Naive thymus-derived CD4-positive, alpha-beta T cell (primary cell): ENCODE results near the gene GNG12. TPM values are rescaled to one million over a fixed set of nuclear protein-coding genes. Genes with fewer than 3 reads are reported as not detected.

Source experiments
- ATAC-seq: fragments of 150-1000 bp; cut with Tn5 transposase; 2 replicates; pipeline ENCODE4 v1.10.0; 2021; ENCODE audit warnings: mild to moderate bottlenecking, moderate library complexity
- CTCF ChIA-PET: fragments of 350-600 bp; sonication (Branson Sonifier 250); formaldehyde crosslinking; loops from one replicate; lab custom pipeline; 2021; ENCODE audit warnings: antibody characterized with exemption; lab: Charles Lee
- POLR2A ChIA-PET: fragments of 350-600 bp; sonication (Branson Sonifier 250); formaldehyde crosslinking; loops from one replicate; lab custom pipeline; 2021; ENCODE audit warnings: antibody characterized with exemption, inconsistent platforms; lab: Charles Lee
- DNase-seq, 9 donors: peaks; one replicate each; pipeline versions ENCODE4 v3.0.0 to v3.0.0-alpha.2; 2020 to 2022; ENCODE audit warnings: mixed read lengths in 1 of 9
- H3K27ac ChIP-seq: one replicate; pipeline ENCODE4 v1.7.0; 2013; ENCODE audit warnings: mild to moderate bottlenecking, low read depth, low read length, moderate library complexity
- H3K27me3 ChIP-seq, 2 donors: one replicate each; pipeline ENCODE4 v1.7.0; 2013; ENCODE audit warnings: low read length in 2 of 2, mild to moderate bottlenecking in 2 of 2, moderate library complexity in 2 of 2; ENCODE audit not compliant: control insufficient read depth in 2 of 2, insufficient read depth in 2 of 2
- H3K36me3 ChIP-seq, 3 experiments: 1 replicate in 2 of 3; 2 replicates in 1 of 3; pipeline ENCODE4 v1.7.0; 2013; ENCODE audit warnings: low read length in 3 of 3, mild to moderate bottlenecking in 3 of 3, moderate library complexity in 1 of 3; ENCODE audit not compliant: insufficient read depth in 3 of 3, control insufficient read depth in 2 of 3
- H3K4me1 ChIP-seq, 2 donors: one replicate each; pipeline ENCODE4 v1.7.0; 2013; ENCODE audit warnings: low read length in 2 of 2, mild to moderate bottlenecking in 2 of 2, moderate library complexity in 1 of 2; ENCODE audit not compliant: control insufficient read depth in 2 of 2, insufficient read depth in 2 of 2
- H3K4me3 ChIP-seq: 2 replicates; pipeline ENCODE4 v1.7.0; 2013; ENCODE audit warnings: mild to moderate bottlenecking, low read length
- H3K9me3 ChIP-seq, 3 experiments: 1 replicate in 2 of 3; 2 replicates in 1 of 3; pipeline ENCODE4 v1.7.0; 2013; ENCODE audit warnings: low read length in 3 of 3; ENCODE audit not compliant: control insufficient read depth in 2 of 3
- H3K27ac Mint-ChIP-seq, 9 donors: one replicate each; pipeline ENCODE4 v1.8.0; 2020 to 2022; ENCODE audit warnings: mixed read lengths in 9 of 9, mild to moderate bottlenecking in 8 of 9, moderate library complexity in 5 of 9, inconsistent platforms in 2 of 9
- H3K27me3 Mint-ChIP-seq, 5 donors: one replicate each; pipeline ENCODE4 v1.8.0; 2021 to 2022; ENCODE audit warnings: mixed read lengths in 5 of 5, mild to moderate bottlenecking in 1 of 5
- H3K36me3 Mint-ChIP-seq, 5 donors: one replicate each; pipeline ENCODE4 v1.8.0; 2020 to 2022; ENCODE audit warnings: mixed read lengths in 5 of 5, mild to moderate bottlenecking in 3 of 5, inconsistent platforms in 1 of 5
- H3K4me1 Mint-ChIP-seq, 7 donors: one replicate each; pipeline ENCODE4 v1.8.0; 2020 to 2022; ENCODE audit warnings: mixed read lengths in 7 of 7, mild to moderate bottlenecking in 3 of 7, inconsistent platforms in 1 of 7
- H3K4me3 Mint-ChIP-seq, 10 donors: one replicate each; pipeline ENCODE4 v1.8.0; 2020 to 2022; ENCODE audit warnings: mild to moderate bottlenecking in 10 of 10, mixed read lengths in 10 of 10, moderate library complexity in 6 of 10, inconsistent platforms in 2 of 10
- H3K9me3 Mint-ChIP-seq, 11 donors: one replicate each; pipeline ENCODE4 v1.8.0; 2020 to 2022; ENCODE audit warnings: mixed read lengths in 11 of 11, mild to moderate bottlenecking in 4 of 11, inconsistent platforms in 1 of 11, moderate library complexity in 1 of 11
- intact Hi-C, 2 donors: fragments of 100-400 bp; cut with micrococcal nuclease; formaldehyde crosslinking; loops; one replicate each; pipeline ENCODE4 v1.15.1; 2023
- polyA plus RNA-seq, 2 donors: library from polyadenylated mRNA; unstranded; fragments of 300-500 nt; fragmentation: Illumina TruSeq; gene quantifications; one replicate each; pipeline ENCODE4 v1.2.3, GENCODE V29; 2021
- total RNA-seq, 6 experiments: library from RNA in 5 of 6; stranded (reverse) in 5 of 6; gene quantifications; 1 replicate in 5 of 6; 2 replicates in 1 of 6; pipeline ENCODE4 v1.2.3 and lab custom pipeline; 2021 to 2026

The GNG12 gene
- total and polyA plus RNA-seq, 7 experiments from 2014 or later = not detected

GRCh38 chr1:67785847-67786753 lies 47.2 kb downstream of the GNG12 start:
- POLR2A ChIA-PET = no interaction called here
- CTCF ChIA-PET = no interaction called here
- H3K27me3 Mint-ChIP-seq = peaks cover 0 to 15% (median 6%) of the 10 kb centered on the region in 5 donors

GRCh38 chr1:67784545-67785186 lies 48.6 kb downstream of the GNG12 start:
- intact Hi-C loops = no loop called here
- no peaks in the 10 kb centered on the region for H3K4me1 ChIP-seq
- no peaks in the 10 kb centered on the region for H3K4me1 Mint-ChIP-seq
- no peak for ATAC-seq
- no peaks in the 10 kb centered on the region for H3K9me3 Mint-ChIP-seq
- no peak for DNase-seq
- no peak overlapping the region for H3K27ac Mint-ChIP-seq
- POLR2A ChIA-PET = no interaction called here
- H3K4me3 ChIP-seq = no peak overlapping the region
- CTCF ChIA-PET = no interaction called here
- H3K36me3 ChIP-seq = no peaks in the 10 kb centered on the region
- H3K36me3 Mint-ChIP-seq = no peaks in the 10 kb centered on the region
- no peaks in the 10 kb centered on the region for H3K9me3 ChIP-seq
- no peaks in the 10 kb centered on the region for H3K27me3 ChIP-seq
- H3K27me3 Mint-ChIP-seq = peaks cover 0 to 9% (median 6%) of the 10 kb centered on the region in 5 donors
- H3K27ac ChIP-seq = no peak overlapping the region
- H3K4me3 Mint-ChIP-seq = no peak overlapping the region

More at GRCh38 chr1:67785847-67786753, 47.2 kb downstream of the GNG12 start:
- Mint-ChIP-seq H3K9me3 (no peaks in the 10 kb centered on the region), H3K4me1 (no peaks in the 10 kb centered on the region), H3K4me3 (no peak overlapping the region), H3K27ac (no peak overlapping the region), H3K36me3 (no peaks in the 10 kb centered on the region)
- Histone ChIP-seq H3K27ac (no peak overlapping the region), H3K36me3 (no peaks in the 10 kb centered on the region), H3K9me3 (no peaks in the 10 kb centered on the region), H3K27me3 (no peaks in the 10 kb centered on the region), H3K4me1 (no peaks in the 10 kb centered on the region), H3K4me3 (no peak overlapping the region)
- ATAC-seq (no peak), DNase-seq (no peak)
- intact Hi-C loops = no loop called here

GRCh38 chr1:67780637-67781036 lies 52.6 kb downstream of the GNG12 start:
- Histone ChIP-seq H3K9me3 (no peaks in the 10 kb centered on the region), H3K27ac (no peak overlapping the region), H3K27me3 (no peaks in the 10 kb centered on the region), H3K4me1 (no peaks in the 10 kb centered on the region), H3K36me3 (no peaks in the 10 kb centered on the region), H3K4me3 (no peak overlapping the region)
- intact Hi-C loops = no loop called here
- no peak overlapping the region for H3K27ac Mint-ChIP-seq
- no peak overlapping the region for H3K4me3 Mint-ChIP-seq
- H3K27me3 Mint-ChIP-seq = peaks cover 0 to 8% (median 7%) of the 10 kb centered on the region in 5 donors
- ATAC-seq (no peak), DNase-seq (no peak)
- H3K36me3 Mint-ChIP-seq = no peaks in the 10 kb centered on the region
- ChIA-PET POLR2A (no interaction called here), CTCF (interaction anchor here (0.9 kb wide), 1 partner anchor 14 kb away, joined by 3 read pairs; no protein-coding TSS in a partner anchor)
- H3K4me1 Mint-ChIP-seq = no peaks in the 10 kb centered on the region
- H3K9me3 Mint-ChIP-seq = no peaks in the 10 kb centered on the region

- Histone ChIP-seq H3K4me3 (no peak overlapping the region), H3K36me3 (no peaks in the 10 kb centered on the region), H3K27me3 (no peaks in the 10 kb centered on the region), H3K4me1 (no peaks in the 10 kb centered on the region), H3K9me3 (no peaks in the 10 kb centered on the region), H3K27ac (no peak overlapping the region)
- POLR2A ChIA-PET = no interaction called here
- H3K9me3 Mint-ChIP-seq = no peaks in the 10 kb centered on the region
- intact Hi-C loops = no loop called here
- no peak overlapping the region for H3K4me3 Mint-ChIP-seq
- ATAC-seq (no peak), DNase-seq (no peak)
- no peaks in the 10 kb centered on the region for H3K36me3 Mint-ChIP-seq
- CTCF ChIA-PET = interaction anchor here (1.2 kb wide), 1 partner anchor 10 kb away, joined by 3 read pairs; no protein-coding TSS in a partner anchor
- no peak overlapping the region for H3K27ac Mint-ChIP-seq
- peaks cover 4 to 29% (median 16%) of the 10 kb centered on the region in 5 donors for H3K27me3 Mint-ChIP-seq
- H3K4me1 Mint-ChIP-seq = no peaks in the 10 kb centered on the region
Measured at GRCh38 chr1:67777440-67777839, 55.8 kb downstream of the GNG12 start.

GRCh38 chr1:67777016-67777415 lies 56.3 kb downstream of the GNG12 start:
- POLR2A ChIA-PET = no interaction called here
- CTCF ChIA-PET = interaction anchor here (1.2 kb wide), 1 partner anchor 9 kb away, joined by 3 read pairs; no protein-coding TSS in a partner anchor
- intact Hi-C loops = no loop called here

GRCh38 chr1:67773462-67773861 lies 59.8 kb downstream of the GNG12 start:
- no peaks in the 10 kb centered on the region for H3K9me3 ChIP-seq
- peaks cover 0 to 5% (median 0%) of the 10 kb centered on the region in 7 donors for H3K4me1 Mint-ChIP-seq
- no peaks in the 10 kb centered on the region for H3K4me1 ChIP-seq
- no peaks in the 10 kb centered on the region for H3K9me3 Mint-ChIP-seq
- H3K27me3 ChIP-seq = no peaks in the 10 kb centered on the region
- H3K4me3 ChIP-seq = no peak overlapping the region
- CTCF ChIA-PET = no interaction called here
- no peaks in the 10 kb centered on the region for H3K36me3 Mint-ChIP-seq
- POLR2A ChIA-PET = no interaction called here
- intact Hi-C loops = no loop called here
- peaks cover 22 to 51% (median 28%) of the 10 kb centered on the region in 5 donors for H3K27me3 Mint-ChIP-seq
- H3K27ac ChIP-seq = no peak overlapping the region
- DNase-seq (no peak), ATAC-seq (no peak)
- H3K4me3 Mint-ChIP-seq = no peak overlapping the region
- no peaks in the 10 kb centered on the region for H3K36me3 ChIP-seq
- H3K27ac Mint-ChIP-seq = no peak overlapping the region

More at GRCh38 chr1:67777016-67777415, 56.3 kb downstream of the GNG12 start:
- no peaks in the 10 kb centered on the region for H3K9me3 Mint-ChIP-seq
- Histone ChIP-seq H3K27ac (no peak overlapping the region), H3K4me1 (no peaks in the 10 kb centered on the region), H3K27me3 (no peaks in the 10 kb centered on the region), H3K36me3 (no peaks in the 10 kb centered on the region), H3K4me3 (no peak overlapping the region), H3K9me3 (no peaks in the 10 kb centered on the region)
- H3K27ac Mint-ChIP-seq = no peak overlapping the region
- ATAC-seq = no peak
- H3K27me3 Mint-ChIP-seq = peaks cover 4 to 29% (median 16%) of the 10 kb centered on the region in 5 donors
- H3K4me3 Mint-ChIP-seq = no peak overlapping the region
- H3K36me3 Mint-ChIP-seq = no peaks in the 10 kb centered on the region
- no peak for DNase-seq
- no peaks in the 10 kb centered on the region for H3K4me1 Mint-ChIP-seq
